ENCODE data around the gene COG8. TPM values are rescaled to one million over a fixed set of nuclear protein-coding genes. Genes with fewer than 3 reads are reported as not detected.

Gene COG8
- total and polyA plus RNA-seq, 2 donors (not counting 3 experiments of a cell fraction or from before 2014, with no cell fraction given), result 29.0 to 31.6 TPM

GRCh38 chr16:69285240-69285639, 54.1 kb downstream of the COG8 start:
- no peak for TF ChIP-seq FOS (IDR thresholded peaks at IDR 0.05; ENCODE audit: borderline replicate concordance, insufficient read depth, low read length)
- TF ChIP-seq GATA2 (IDR thresholded peaks at IDR 0.05; ENCODE audit: insufficient read depth, insufficient read length, low read depth, low read length), result no peak
- no peak for TF ChIP-seq JUN (IDR thresholded peaks at IDR 0.05; ENCODE audit: borderline replicate concordance, insufficient read depth, insufficient read length, low read depth)
- no peak for TF ChIP-seq MYC (IDR thresholded peaks at IDR 0.05; ENCODE audit: low read depth, low read length)
- TF ChIP-seq EZH2 (IDR thresholded peaks at IDR 0.05; ENCODE audit: borderline replicate concordance, low read depth, low read length, severe bottlenecking), result no peak
- TF ChIP-seq, protein P1, sequence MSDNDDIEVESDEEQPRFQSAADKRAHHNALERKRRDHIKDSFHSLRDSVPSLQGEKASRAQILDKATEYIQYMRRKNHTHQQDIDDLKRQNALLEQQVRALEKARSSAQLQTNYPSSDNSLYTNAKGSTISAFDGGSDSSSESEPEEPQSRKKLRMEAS (IDR thresholded peaks at IDR 0.05; ENCODE audit: insufficient read depth, insufficient read length), result no peak
- no peak for TF ChIP-seq POLR2AphosphoS5 (IDR thresholded peaks at IDR 0.05; ENCODE audit: insufficient read depth, low read depth, low read length)
- no peak for TF ChIP-seq CTCF (IDR thresholded peaks at IDR 0.05; ENCODE audit: extremely low read depth in 1 of 2, insufficient read depth in 1 of 2, low read depth in 1 of 2, low read length in 2 of 2)
- no peak for TF ChIP-seq POLR2A (IDR thresholded peaks at IDR 0.05; ENCODE audit: low read depth, low read length)
- H3K4me3 ChIP-seq (replicated peaks in 1 of 3; ENCODE audit: insufficient read depth in 1 of 3, low read depth in 1 of 3, low read length in 3 of 3), result no peak overlapping the region
- intact Hi-C loops (cut with micrococcal nuclease), result loop anchor here (5.0 kb wide), 1 partner anchor 118 kb away; no protein-coding TSS in a partner anchor
- H4K20me1 ChIP-seq (replicated peaks; ENCODE audit: control insufficient read depth, extremely low read depth, insufficient read depth, low read length), result no peaks in the 10 kb centered on the region
- FAIRE-seq (no peak), DNase-seq (ENCODE audit: low read depth, low spot score) (no peak)
- H3K27ac ChIP-seq (ENCODE audit: insufficient read depth, low read depth, low read length), result no peak overlapping the region
- no peaks in the 10 kb centered on the region for H3K27me3 ChIP-seq (ENCODE audit: control insufficient read depth in 2 of 2, insufficient read depth in 2 of 2, low read length in 2 of 2)
- dilution Hi-C loops (cut with MboI; ENCODE audit: extremely low pct_ligation_motif_present, low sequenced_read_pairs), result no loop called here
- peaks cover 5 to 6% of the 10 kb centered on the region in 2 experiments for H3K36me3 ChIP-seq (ENCODE audit: control insufficient read depth in 2 of 2, extremely low read depth in 1 of 2, insufficient read depth in 2 of 2, low read length in 2 of 2)
- H3K79me2 ChIP-seq (ENCODE audit: control insufficient read depth, insufficient read depth, low read length), result peaks cover 12% of the 10 kb centered on the region
- no peak overlapping the region for H3K4me2 ChIP-seq (ENCODE audit: insufficient read depth, low read length)
- no TSS peak for BruUV-seq (replicated peaks)
- ChIA-PET CTCF (interaction anchor here (0.6 to 4.3 kb wide), 13 partner anchors 10 to 438 kb away, joined by 3 to 119 read pairs (median 4); no protein-coding TSS in a partner anchor), POLR2A (interaction anchor here (1.3 kb wide), 1 partner anchor 134 kb away, joined by 3 read pairs; no protein-coding TSS in a partner anchor)
- H3K4me1 ChIP-seq (ENCODE audit: control insufficient read depth, extremely low read depth, insufficient read depth, low read length), result peaks cover 8% of the 10 kb centered on the region
- no peaks in the 10 kb centered on the region for H3K9me3 ChIP-seq (replicated peaks; ENCODE audit: control insufficient read depth, insufficient read depth, low read length)
- no peak overlapping the region for H2AFZ ChIP-seq (ENCODE audit: low read depth, low read length)
- no peaks in the 10 kb centered on the region for H3K9me1 ChIP-seq (replicated peaks; ENCODE audit: control insufficient read depth, extremely low read depth, insufficient read depth, low read length)
- no peak overlapping the region for H3K9ac ChIP-seq (replicated peaks; ENCODE audit: extremely low read depth, insufficient read depth, low read length)

Measured in endothelial cell of umbilical vein (primary cell).